GM18951 (cell line): ENCODE data around the gene RHOT2.

Experiments used
- POLR2A ChIP-seq: IDR thresholded peaks from 4 replicates; pipeline ENCODE4 v1.6.1; 2011; ENCODE audit warnings: mild to moderate bottlenecking; ENCODE audit not compliant: insufficient read length, insufficient read depth; ENCODE audit errors: extremely low read depth
- in situ Hi-C: fragments of 300-500 bp; cut with MboI; formaldehyde crosslinking; loops from one replicate; pipeline ENCODE4 v1.12.0; 2022; ENCODE audit warnings: low sequenced_read_pairs, mixed read lengths, inconsistent platforms; ENCODE audit not compliant: unreplicated experiment

Gene RHOT2

GRCh38 chr16:673399-673991 is 5.6 kb downstream of the RHOT2 start:
- TF ChIP-seq POLR2A, result no peak
- in situ Hi-C loops, result no loop called here

- no peak for TF ChIP-seq POLR2A
- in situ Hi-C loops, result no loop called here
Observed at GRCh38 chr16:674214-674881, 6.4 kb downstream of the RHOT2 start.

GRCh38 chr16:674968-675883 is 7.3 kb downstream of the RHOT2 start, which contains the start of gene RHBDL1:
Gene RHBDL1 (plus strand): TSS chr16:675671. CDS start chr16:675791, 120 bp downstream.
- TF ChIP-seq POLR2A, result no peak
- in situ Hi-C loops, result no loop called here

- in situ Hi-C loops, result no loop called here
- no peak for TF ChIP-seq POLR2A
Observed at GRCh38 chr16:675884-676564, 8.1 kb downstream of the RHOT2 start.

- in situ Hi-C loops, result no loop called here
- no peak for TF ChIP-seq POLR2A
Observed at GRCh38 chr16:676565-676902, 8.6 kb downstream of the RHOT2 start.

- in situ Hi-C loops, result no loop called here
- no peak for TF ChIP-seq POLR2A
Observed at GRCh38 chr16:676913-677312, 9.0 kb downstream of the RHOT2 start.

GRCh38 chr16:677316-678190 is 9.6 kb downstream of the RHOT2 start:
- in situ Hi-C loops, result no loop called here
- no peak for TF ChIP-seq POLR2A

GRCh38 chr16:678209-678857 is 10.4 kb downstream of the RHOT2 start:
- in situ Hi-C loops, result no loop called here
- TF ChIP-seq POLR2A, result no peak

- TF ChIP-seq POLR2A, result no peak
- in situ Hi-C loops, result no loop called here
Observed at GRCh38 chr16:678858-679813, 11.2 kb downstream of the RHOT2 start.

GRCh38 chr16:679814-680624 is 12.1 kb downstream of the RHOT2 start, which contains the start of gene STUB1:
Gene STUB1 (plus strand): TSS chr16:680410. CDS start chr16:680526, 116 bp downstream.
- peak; percentile 94 for TF ChIP-seq POLR2A
- in situ Hi-C loops, result no loop called here

- TF ChIP-seq POLR2A, result no peak
- in situ Hi-C loops, result no loop called here
Observed at GRCh38 chr16:680625-680945, 12.7 kb downstream of the RHOT2 start.
